AG08395 (cell line): ENCODE data around the gene HOXD13.
A peak's percentile ranks its signal among the peaks of the same experiment; 100 is the strongest.

Source experiments
- DNase-seq: peaks from one replicate; pipeline ENCODE4 v3.0.0; 2012; ENCODE audit warnings: mixed read lengths, low spot score

The HOXD13 gene

DNA sequence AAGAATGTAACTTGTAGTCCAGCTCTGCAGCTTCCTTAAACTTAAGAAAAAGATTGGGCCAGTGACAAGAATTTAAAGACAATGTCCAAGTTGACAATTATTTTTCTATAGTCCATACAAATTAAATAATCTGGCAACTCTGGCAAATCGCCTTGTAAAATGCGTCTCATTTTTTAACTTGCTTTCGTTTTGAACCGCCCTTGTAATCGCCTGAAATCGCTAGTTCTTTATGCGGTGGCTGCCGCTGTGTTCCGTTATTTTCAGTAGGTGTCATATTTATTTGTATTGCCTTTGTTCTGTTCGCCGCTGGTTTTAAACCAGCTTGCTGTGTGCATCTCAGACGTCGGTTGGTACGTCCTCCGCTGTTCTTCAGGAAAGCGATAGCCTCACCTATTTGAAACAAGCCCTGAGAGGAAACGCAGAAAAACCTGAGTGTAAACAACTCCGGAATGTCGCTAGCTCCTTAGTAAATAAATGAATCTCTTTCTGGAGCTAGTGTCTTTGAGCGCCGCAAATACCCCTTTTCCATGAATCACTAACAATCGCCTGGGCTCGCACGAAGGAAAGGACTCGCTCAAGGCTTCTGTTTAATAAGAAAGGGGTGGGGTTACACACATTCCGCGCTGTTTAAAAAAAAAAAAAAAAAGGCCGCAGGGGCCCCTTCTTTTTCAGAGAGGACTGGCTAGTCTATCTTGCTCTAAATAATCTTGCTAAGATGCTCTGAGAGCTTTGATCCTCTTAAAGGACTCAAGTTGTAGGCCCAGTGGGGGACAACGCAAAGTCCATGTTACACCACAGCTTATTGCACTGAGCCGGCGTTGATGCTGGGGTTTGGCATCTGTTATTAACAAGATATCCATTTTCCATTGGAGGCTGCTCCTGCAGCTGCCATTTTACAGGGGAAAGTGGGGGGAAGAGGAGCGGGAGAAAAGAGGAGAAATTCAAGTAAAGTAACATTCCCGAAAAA, 40.0 kb downstream of the HOXD13 start:
- no peak for DNase-seq

DNA sequence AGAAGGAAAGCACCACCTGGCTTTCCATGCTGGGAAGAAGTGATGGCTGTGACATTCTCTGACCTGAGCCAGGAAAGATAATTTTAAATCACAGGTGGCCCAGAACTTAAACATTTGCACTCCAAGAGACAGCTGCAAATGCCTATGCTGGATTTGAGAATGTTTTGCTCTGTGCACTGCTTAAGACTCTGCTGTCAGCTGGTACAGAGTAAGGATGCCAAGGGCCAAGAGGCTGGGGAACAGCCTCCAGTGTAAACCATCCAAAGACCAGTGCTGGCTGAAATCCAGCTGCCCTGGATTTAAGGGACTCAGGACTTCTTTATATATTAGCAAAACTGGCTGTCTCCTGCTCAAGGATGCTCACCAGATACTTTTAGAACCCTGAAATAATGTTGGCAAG, 40.9 kb downstream of the HOXD13 start:
- no peak for DNase-seq

DNA sequence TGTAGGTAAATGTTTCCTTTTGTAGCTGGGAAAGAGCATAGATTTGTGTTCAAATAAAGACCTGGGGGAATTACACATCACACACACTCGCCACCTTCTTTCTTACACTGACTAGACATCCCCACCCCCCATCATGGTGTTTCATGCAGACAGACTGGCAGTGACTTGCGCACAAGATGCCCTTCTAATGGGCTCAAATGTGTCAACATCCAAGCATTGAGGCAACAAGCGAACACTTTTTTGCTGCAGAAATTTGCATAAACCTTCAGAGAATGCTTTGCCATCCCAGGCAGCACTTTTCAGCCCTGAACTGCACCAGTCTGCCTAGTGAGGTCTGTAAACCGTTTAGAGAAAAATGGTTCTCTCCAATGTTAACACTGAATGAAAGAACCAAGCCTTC, 41.5 kb downstream of the HOXD13 start:
- no peak for DNase-seq

DNA sequence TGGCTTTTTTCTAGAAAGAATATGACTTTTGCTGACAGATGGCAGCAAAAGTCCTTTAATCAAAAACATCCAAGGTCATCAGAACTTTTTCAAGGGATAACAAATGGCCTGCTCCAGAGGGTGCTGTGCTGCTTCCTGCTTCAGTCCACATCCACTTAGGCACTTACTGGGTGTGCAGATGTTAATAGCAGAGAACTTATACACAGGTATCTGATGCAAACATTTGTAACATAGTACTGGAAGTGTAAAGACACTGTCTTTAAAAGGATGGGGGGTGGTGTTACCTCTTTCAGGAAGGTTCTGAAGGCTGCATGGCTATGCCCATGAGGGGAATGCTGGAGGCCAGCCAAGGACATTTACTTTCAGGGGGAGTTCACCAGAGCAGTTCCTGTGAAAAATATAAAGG, 42.5 kb downstream of the HOXD13 start:
- DNase-seq, result no peak

DNA sequence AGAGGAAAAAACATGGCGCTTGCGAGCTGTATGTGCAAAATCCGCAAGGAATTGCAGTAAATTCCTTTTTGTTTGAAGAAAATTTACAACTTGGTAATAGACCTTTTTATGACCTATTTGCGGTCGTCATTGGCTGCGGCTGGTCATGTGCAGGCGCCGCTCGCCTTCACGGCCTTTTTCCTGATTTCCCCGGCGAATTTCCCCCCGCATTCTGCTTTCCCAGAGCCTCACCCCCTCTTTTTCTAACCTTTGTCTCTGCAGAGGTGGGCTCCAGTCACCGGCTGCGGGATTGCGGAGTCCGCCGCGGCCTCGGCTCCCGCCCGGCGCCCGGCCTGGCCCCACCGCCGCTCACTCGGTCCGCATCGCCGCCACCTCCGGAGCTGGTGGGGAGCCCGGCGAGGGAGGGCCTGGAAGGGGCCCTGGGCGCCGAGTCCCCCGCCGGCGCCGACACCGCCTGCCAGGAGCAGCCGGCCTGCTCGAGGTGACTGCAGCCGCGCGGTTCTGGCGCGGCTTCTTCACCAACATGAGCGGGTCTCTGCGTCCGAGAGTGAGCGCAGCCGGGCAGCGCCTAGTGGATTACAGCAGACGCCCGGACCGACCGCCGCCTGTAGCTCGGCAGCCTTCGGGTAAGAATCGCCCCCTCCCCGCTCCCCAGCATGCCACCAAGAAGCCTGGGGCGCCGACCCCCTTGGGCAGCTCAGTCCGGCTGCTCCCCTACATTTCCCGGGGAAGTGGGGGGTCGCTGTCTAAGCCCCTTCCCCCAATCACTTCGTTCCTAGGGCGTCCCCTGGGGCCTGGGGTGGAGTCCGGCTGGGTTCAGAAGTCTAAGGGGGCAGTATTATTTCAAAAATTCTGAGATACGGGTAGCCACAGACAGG, 44.1 kb downstream of the HOXD13 start:
- peak; percentile 55 for DNase-seq

DNA sequence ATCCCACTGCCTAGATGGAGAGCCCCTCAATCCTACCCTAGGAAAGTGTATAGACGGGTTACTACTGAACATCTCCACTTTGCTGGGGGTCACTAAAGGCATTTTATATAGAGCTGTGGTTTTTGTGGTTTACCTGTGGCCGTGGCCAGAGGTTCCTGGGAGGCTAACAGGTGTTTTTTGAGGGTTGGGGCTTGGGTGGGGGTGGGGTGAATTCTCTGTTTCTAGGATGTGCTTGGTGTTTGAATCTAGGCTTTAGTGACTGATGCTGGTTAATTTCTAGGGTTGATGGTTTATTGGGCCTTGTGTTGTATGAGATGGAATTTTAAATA, 44.7 kb downstream of the HOXD13 start:
- DNase-seq, result no peak

DNA sequence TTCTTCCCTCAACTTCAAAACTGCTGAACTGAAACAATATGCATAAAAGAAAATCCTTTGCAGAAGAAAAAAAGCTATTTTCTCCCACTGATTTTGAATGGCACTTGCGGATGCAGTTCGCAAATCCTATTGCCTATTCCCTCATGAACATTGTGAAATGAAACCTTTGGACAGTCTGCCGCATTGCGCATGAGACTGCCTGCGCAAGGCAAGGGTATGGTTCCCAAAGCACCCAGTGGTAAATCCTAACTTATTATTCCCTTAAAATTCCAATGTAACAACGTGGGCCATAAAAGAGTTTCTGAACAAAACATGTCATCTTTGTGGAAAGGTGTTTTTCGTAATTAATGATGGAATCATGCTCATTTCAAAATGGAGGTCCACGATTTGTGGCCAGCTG, 45.4 kb downstream of the HOXD13 start:
- DNase-seq, result no peak

DNA sequence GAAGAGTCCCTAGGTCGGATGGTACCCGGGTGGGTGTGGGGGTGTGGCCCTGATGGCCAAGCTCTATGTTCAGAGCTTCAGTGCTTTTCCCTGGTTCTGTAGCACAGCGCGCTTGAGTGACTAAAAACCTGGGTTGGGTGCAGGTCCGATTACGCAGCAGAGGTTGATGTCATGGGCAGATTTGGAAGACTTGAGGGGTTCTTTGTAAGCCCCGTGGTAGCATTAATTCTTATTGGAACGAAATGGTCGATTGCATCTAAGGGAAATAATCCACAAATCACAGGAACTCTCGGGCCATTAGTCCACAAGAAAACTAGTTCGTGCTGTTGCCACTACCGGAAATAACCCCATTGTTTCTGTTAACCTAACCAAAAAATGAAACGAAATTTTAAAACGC, 46.0 kb downstream of the HOXD13 start:
- no peak for DNase-seq

DNA sequence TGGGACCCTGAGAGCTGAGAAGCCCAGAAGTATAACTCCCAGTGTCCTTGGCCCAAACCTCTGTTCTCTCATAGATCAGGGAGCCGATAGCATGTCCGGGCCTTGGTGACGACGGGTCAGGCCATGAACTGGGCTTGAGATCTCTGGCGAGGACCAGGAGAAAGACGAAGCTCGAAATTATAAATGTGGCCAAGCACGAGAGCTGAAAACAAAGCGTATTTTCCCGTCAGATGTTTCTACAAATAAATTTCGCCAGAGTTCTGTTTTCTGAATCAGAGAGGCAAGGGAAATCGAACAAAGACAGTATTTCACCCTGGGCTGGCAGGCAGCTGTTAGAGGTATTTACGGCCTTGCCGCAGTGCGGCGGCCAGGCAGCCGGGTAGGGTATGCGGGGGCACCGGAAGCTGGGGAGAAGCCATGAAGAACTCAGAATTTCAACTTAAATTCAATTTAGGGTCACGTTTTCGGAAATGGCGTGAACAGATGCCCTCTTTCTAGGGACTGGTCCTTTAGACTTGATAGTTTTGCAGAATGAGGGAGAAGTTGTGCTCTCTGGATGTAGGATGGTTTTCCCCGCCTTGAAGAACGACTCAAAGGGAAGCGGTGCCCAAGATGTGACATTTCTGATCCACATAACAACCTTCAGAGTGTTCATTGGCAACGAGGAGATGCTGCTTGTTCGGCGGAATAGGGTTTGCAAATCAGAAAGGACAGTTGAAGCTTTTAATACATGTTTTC, 46.6 kb downstream of the HOXD13 start:
- no peak for DNase-seq

DNA sequence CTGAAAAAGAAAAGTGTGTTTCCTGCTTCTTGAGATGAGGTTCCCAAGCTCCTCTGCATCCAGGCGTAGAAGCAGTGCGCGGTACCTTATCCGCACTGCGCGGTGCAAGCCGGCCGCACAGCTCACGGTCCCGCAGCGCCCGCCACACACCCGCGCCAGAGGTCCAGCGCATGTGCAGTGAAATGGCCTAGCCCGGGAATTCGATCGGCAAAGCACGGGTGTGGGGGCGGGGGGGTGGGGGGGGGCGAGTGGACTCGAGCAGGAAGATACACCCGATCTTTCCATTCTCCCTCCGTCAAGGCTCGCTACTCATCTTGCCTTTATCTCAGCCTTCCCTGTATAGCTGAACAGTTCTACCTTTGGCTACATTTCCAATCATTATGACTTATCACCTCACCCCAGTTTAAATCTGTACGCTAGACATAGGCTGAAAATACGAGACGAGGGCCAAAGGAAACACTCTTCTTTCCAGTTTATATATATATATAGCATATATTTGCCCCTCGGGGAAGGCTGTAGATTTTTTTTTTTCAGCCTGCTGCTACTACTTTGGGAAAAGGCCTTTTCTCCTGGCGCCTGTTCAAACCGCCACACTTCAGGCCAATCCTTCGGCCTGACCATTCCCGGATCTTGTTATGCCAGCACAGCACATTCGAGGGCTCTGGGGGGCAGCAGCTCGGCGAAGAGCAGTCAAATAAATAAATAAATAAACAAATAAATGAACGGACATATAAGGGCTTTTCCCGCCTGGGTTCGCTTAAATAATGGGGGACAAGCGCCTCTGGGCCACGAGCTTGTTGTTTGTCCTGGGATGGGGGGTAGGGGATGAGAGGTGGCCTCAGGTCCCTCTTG, 47.4 kb downstream of the HOXD13 start:
- peak; percentile 41 for DNase-seq

DNA sequence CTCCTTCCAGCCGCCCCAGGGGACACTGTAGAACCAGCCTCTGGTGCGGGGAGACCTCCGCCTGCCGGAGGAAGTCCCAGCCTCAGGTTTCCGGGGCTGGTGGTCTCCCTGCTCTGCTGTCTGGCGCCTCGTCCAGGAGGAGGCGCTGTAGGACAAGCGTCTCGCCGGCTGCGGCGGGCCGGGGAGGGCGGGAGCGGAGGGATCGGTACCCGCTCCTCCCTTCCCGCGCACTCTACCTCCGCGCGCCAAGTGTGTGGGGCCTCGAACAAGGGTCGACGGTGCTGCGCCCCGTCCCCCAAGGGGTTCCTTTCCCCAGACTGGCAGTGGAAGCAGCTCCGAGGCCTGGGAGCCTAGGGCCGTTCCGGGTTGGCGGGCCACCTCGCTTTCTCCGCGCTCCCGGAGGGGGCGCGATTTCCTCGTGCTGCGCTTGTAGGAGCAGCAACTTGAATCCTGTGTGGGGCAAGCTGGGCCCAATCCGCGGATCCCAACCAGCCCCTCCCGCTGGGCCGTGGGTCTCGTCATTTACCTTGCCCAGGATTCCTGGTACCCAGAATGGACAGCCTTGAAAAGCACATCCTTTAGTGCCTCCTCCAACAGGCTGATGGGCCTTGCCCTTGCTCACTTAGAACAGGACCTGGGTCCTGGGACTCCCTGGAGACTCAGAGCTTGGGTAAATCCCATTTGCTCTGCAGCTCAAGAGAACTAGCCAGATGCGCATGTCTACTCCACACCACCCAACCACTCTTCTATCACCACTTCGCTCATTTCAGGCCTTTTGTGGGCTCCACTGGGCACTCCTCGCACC, 48.2 kb downstream of the HOXD13 start:
- DNase-seq, result peak; percentile 90

DNA sequence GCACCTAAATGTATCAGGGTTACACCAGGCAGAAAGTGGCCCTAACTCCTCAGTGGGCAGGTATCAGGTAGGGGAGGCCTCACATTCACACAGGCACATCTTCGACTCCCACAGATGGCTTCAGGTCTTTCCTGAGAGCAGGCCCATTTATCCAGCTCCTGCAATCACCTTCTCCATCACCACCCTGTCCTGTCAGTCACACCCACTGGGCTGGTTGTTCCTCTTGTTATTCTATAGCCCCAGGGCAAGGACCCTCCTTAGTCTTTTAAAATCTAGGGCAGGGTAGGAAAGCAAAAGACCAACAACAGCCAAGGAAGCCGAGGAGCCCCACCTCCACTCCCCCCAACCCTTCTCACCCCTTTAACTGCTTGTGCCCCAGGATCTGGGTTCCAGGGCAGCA, 49.8 kb downstream of the HOXD13 start:
- no peak for DNase-seq
